ENCODE data around the gene MSI2. TPM values are rescaled to one million over a fixed set of nuclear protein-coding genes. Genes with fewer than 3 reads are reported as not detected.

The MSI2 gene
- total and polyA plus RNA-seq, 2 experiments from 2014 or later = 18.9 to 41.8 TPM

GRCh38 chr17:57413848-57414651 lies 157.7 kb downstream of the MSI2 start:
- H3K9me3 Mint-ChIP-seq = no peaks in the 10 kb centered on the region; the same call in 2 of the 3 replicates
- ATAC-seq (no peak), DNase-seq (ENCODE audit: low spot score) (no peak)
- Histone ChIP-seq H2AFZ (no peak overlapping the region), H3K36me3 (ENCODE audit: insufficient read depth) (no peaks in the 10 kb centered on the region), H3K4me1 (ENCODE audit: insufficient read depth) (peaks cover 11% of the 10 kb centered on the region), H3K9me2 (ENCODE audit: insufficient read depth) (no peaks in the 10 kb centered on the region; the same call in 1 of the 2 replicates), H3K79me2 (replicated peaks; ENCODE audit: insufficient read depth) (peaks cover 14% of the 10 kb centered on the region), H3K4me3 (no peak overlapping the region), H3K27me3 (ENCODE audit: insufficient read depth) (no peaks in the 10 kb centered on the region), H4K20me1 (replicated peaks; ENCODE audit: insufficient read depth) (no peaks in the 10 kb centered on the region; the same call in none of the 2 replicates), H3K27ac (ENCODE audit: low read depth) (no peak overlapping the region), H3F3A (replicated peaks; ENCODE audit: low read depth) (no peaks in the 10 kb centered on the region), H3K4me2 (no peak overlapping the region)
- TF ChIP-seq ZNF114 (CRISPR knock-in tag; IDR thresholded peaks at IDR 0.05) = no peak
- TF ChIP-seq STAT1 (IDR thresholded peaks at IDR 0.05; ENCODE audit: unreplicated experiment) = no peak
- no peak for TF ChIP-seq ETS1 (IDR thresholded peaks at IDR 0.05)
- TF ChIP-seq REST (IDR thresholded peaks at IDR 0.05; ENCODE audit: unreplicated experiment) = no peak
- TF ChIP-seq NANOG (IDR thresholded peaks at IDR 0.05; ENCODE audit: borderline replicate concordance) = no peak
- no peak for TF ChIP-seq CTCF (conservative IDR thresholded peaks at IDR 0.05; ENCODE audit: low read depth in 2 of 2)
- TF ChIP-seq ZNF331 (CRISPR knock-in tag; IDR thresholded peaks at IDR 0.05; ENCODE audit: low read depth) = no peak
- TF ChIP-seq POLR2AphosphoS5 (IDR thresholded peaks at IDR 0.05; ENCODE audit: low read depth) = no peak
- no peak for TF ChIP-seq EZH2 (IDR thresholded peaks at IDR 0.05; ENCODE audit: low read depth, unreplicated experiment)
- TF ChIP-seq EZH2phosphoT487 (IDR thresholded peaks at IDR 0.05; ENCODE audit: unreplicated experiment) = no peak
- TF ChIP-seq CREB1 (CRISPR knock-in tag; IDR thresholded peaks at IDR 0.05; ENCODE audit: low read depth) = no peak
- no peak for TF ChIP-seq ZNF462 (CRISPR knock-in tag; IDR thresholded peaks at IDR 0.05)
- TF ChIP-seq JUNB (IDR thresholded peaks at IDR 0.05; ENCODE audit: unreplicated experiment) = no peak
- H3K27me3 Mint-ChIP-seq (ENCODE audit: insufficient read depth, low read depth, poor library complexity) = no peaks in the 10 kb centered on the region
- H3K4me3 Mint-ChIP-seq = no peak overlapping the region
- H3K36me3 Mint-ChIP-seq (ENCODE audit: low read depth) = no peaks in the 10 kb centered on the region; the same call in 2 of the 3 replicates
- H3K27ac Mint-ChIP-seq = 0 out of 2 replicates have a peak overlapping the region, but pooled peaks have one; percentile 35
- H3K4me1 Mint-ChIP-seq = peaks cover 34% of the 10 kb centered on the region

Data from GM23338 (cell line).